VCaP (cell line): ENCODE measurements around the gene SH3TC1.

Experiments
- H3K27ac ChIP-seq: fragments of 450-650 bp; 2 replicates; pipeline ENCODE4 v1.5.1; 2017
- CTCF ChIP-seq: fragments of 450-650 bp; conservative IDR thresholded peaks from 2 replicates; pipeline ENCODE4 v1.5.1; 2017; ENCODE audit warnings: mild to moderate bottlenecking, moderate library complexity

Gene SH3TC1

GRCh38 chr4:8270418-8270771, 71.3 kb downstream of the SH3TC1 start:
- peak overlapping the region; percentile 43; the same call in 1 of the 2 replicates for H3K27ac ChIP-seq
- TF ChIP-seq CTCF, result no peak

GRCh38 chr4:8270912-8271815, 72.1 kb downstream of the SH3TC1 start:
- TF ChIP-seq CTCF, result no peak
- H3K27ac ChIP-seq, result no peak overlapping the region

GRCh38 chr4:8271821-8272220, 72.7 kb downstream of the SH3TC1 start:
- no peak for TF ChIP-seq CTCF
- no peak overlapping the region for H3K27ac ChIP-seq

GRCh38 chr4:8272472-8273428, 73.7 kb downstream of the SH3TC1 start:
- no peak for TF ChIP-seq CTCF

GRCh38 chr4:8273450-8273849, 74.4 kb downstream of the SH3TC1 start:
- TF ChIP-seq CTCF, result no peak
- no peak overlapping the region for H3K27ac ChIP-seq

More at GRCh38 chr4:8272472-8273428, 73.7 kb downstream of the SH3TC1 start:
- no peak overlapping the region for H3K27ac ChIP-seq

GRCh38 chr4:8274066-8274652, 75.1 kb downstream of the SH3TC1 start:
- no peak overlapping the region for H3K27ac ChIP-seq
- no peak for TF ChIP-seq CTCF
